GM12878 (cell line): ENCODE measurements around the gene LBR. TPM values are rescaled to one million over a fixed set of nuclear protein-coding genes. Genes with fewer than 3 reads are reported as not detected.
A peak's percentile ranks its signal among the peaks of the same experiment; 100 is the strongest.

Experiments
- ATAC-seq: fragments of 200-7000 bp; cut with Tn5 transposase; 3 replicates; pipeline ENCODE4 v1.9.1; 2020; ENCODE audit warnings: mild to moderate bottlenecking, moderate library complexity
- BruUV-seq: library from RNA; stranded (reverse); fragments of 400-500 nt; replicated peaks from 2 replicates; lab custom pipeline; 2021; lab: Mats Ljungman, UMichigan
- CTCF ChIA-PET: fragments of 300-600 bp; sonication (Branson Sonifier 250); formaldehyde crosslinking; extraction: SDS; loops from one replicate; lab custom pipeline; 2021; ENCODE audit warnings: inconsistent platforms; lab: Yijun Ruan, JAX
- POLR2A ChIA-PET: fragments of 350-600 bp; formaldehyde crosslinking; extraction: SDS; loops from one replicate; lab custom pipeline; 2021; ENCODE audit warnings: inconsistent platforms; lab: Charles Lee
- RAD21 ChIA-PET: fragments of 300-600 bp; sonication (Branson Sonifier 250); formaldehyde crosslinking; loops from one replicate; lab custom pipeline; 2023; ENCODE audit warnings: antibody characterized with exemption; ENCODE audit not compliant: unreplicated experiment; lab: Charles Lee
- SMC1A ChIA-PET: fragments of 300-600 bp; sonication (Branson Sonifier 250); formaldehyde crosslinking; loops from one replicate; lab custom pipeline; 2023; ENCODE audit not compliant: unreplicated experiment, uncharacterized antibody; lab: Charles Lee
- DNase-seq: peaks from one replicate; pipeline ENCODE4 v3.0.0-alpha.2; 2011; ENCODE audit warnings: low read depth, low spot score
- FAIRE-seq: peaks from 3 replicates; lab custom pipeline; 2011; peaks lifted over from hg19 to GRCh38; lab: Jason Lieb, UNC
- H2AFZ ChIP-seq: 2 replicates; pipeline ENCODE4 v1.6.0; 2011; ENCODE audit warnings: low read depth, low read length, control low read depth; ENCODE audit not compliant: control insufficient read depth
- H3K27ac ChIP-seq: 2 replicates; pipeline ENCODE4 v1.5.1; 2011; ENCODE audit warnings: control low read depth; ENCODE audit not compliant: control insufficient read depth, insufficient read depth
- H3K27me3 ChIP-seq, 2 experiments: replicated peaks in 1 of 2; 2 replicates each; pipeline versions ENCODE4 v1.6.0 to v1.6.1; 2011; ENCODE audit warnings: low read length in 1 of 2; ENCODE audit not compliant: control insufficient read depth in 2 of 2, insufficient read depth in 2 of 2
- H3K36me3 ChIP-seq, 2 experiments: 2 replicates each; pipeline ENCODE4 v1.5.1; 2011; ENCODE audit warnings: low read length in 1 of 2; ENCODE audit not compliant: control insufficient read depth in 2 of 2, insufficient read depth in 2 of 2
- H3K4me1 ChIP-seq: 2 replicates; pipeline ENCODE4 v1.6.1; 2011; ENCODE audit warnings: mild to moderate bottlenecking, low read length, moderate library complexity, mixed read lengths; ENCODE audit not compliant: control insufficient read depth, insufficient read depth
- H3K4me2 ChIP-seq: 2 replicates; pipeline ENCODE4 v1.6.0; 2011; ENCODE audit warnings: control low read depth; ENCODE audit not compliant: control insufficient read depth, insufficient read depth
- H3K4me3 ChIP-seq: fragments of 200-600 bp; sonication (generic); 2 replicates; pipeline ENCODE4 v1.5.1; 2016
- H3K79me2 ChIP-seq: 2 replicates; pipeline ENCODE4 v1.6.0; 2011; ENCODE audit warnings: low read length; ENCODE audit not compliant: control insufficient read depth, insufficient read depth
- H3K9ac ChIP-seq: 2 replicates; pipeline ENCODE4 v1.8.0; 2011; ENCODE audit warnings: low read length, control low read depth, mixed read lengths; ENCODE audit not compliant: control insufficient read depth, insufficient read depth
- H3K9me3 ChIP-seq: replicated peaks from 3 replicates; pipeline ENCODE4 v1.5.1; 2011; ENCODE audit warnings: mild to moderate bottlenecking, low read length; ENCODE audit not compliant: control insufficient read depth, insufficient read depth
- H4K20me1 ChIP-seq: 2 replicates; pipeline ENCODE4 v1.6.0; 2011; ENCODE audit not compliant: control insufficient read depth, insufficient read depth
- ATF3 ChIP-seq: IDR thresholded peaks from 2 replicates; pipeline ENCODE4 v1.6.1; 2011; ENCODE audit warnings: low read depth, mild to moderate bottlenecking, low read length, moderate library complexity, borderline replicate concordance; ENCODE audit errors: extremely low read depth
- CEBPZ ChIP-seq: fragments of 150-350 bp; IDR thresholded peaks from 2 replicates; pipeline ENCODE4 v1.6.1; 2016; ENCODE audit warnings: low read depth, low read length
- IKZF2 ChIP-seq, 2 experiments: fragments of 450-650 bp; IDR thresholded peaks; 2 replicates each; pipeline ENCODE4 v1.6.1; 2017; ENCODE audit warnings: mild to moderate bottlenecking in 2 of 2, moderate library complexity in 2 of 2
- JUND ChIP-seq: IDR thresholded peaks from 2 replicates; pipeline ENCODE4 v1.6.1; 2012; ENCODE audit warnings: low read depth, mild to moderate bottlenecking, low read length, improper control_type of control experiment, moderate library complexity
- KAT2A ChIP-seq: conservative IDR thresholded peaks from 2 replicates; pipeline ENCODE4 v1.6.1; 2011; ENCODE audit warnings: low read depth, low read length; ENCODE audit not compliant: control insufficient read depth
- MYC ChIP-seq: IDR thresholded peaks from 2 replicates; pipeline ENCODE4 v1.6.1; 2011; ENCODE audit warnings: mild to moderate bottlenecking, low read length, moderate library complexity, inconsistent platforms; ENCODE audit not compliant: insufficient read depth, insufficient replicate concordance, insufficient read length, severe bottlenecking
- PML ChIP-seq: IDR thresholded peaks from 2 replicates; pipeline ENCODE4 v1.6.1; 2012; ENCODE audit warnings: low read length, inconsistent platforms
- SREBF1 ChIP-seq: IDR thresholded peaks from 2 replicates; pipeline ENCODE4 v1.6.1; 2012; ENCODE audit warnings: mild to moderate bottlenecking, low read length
- TCF12 ChIP-seq: IDR thresholded peaks from 2 replicates; pipeline ENCODE4 v1.6.1; 2011; ENCODE audit warnings: low read depth, mild to moderate bottlenecking, low read length
- ZNF384 ChIP-seq: IDR thresholded peaks from 2 replicates; pipeline ENCODE4 v1.6.1; 2012; ENCODE audit warnings: low read depth, mild to moderate bottlenecking, low read length, improper control_type of control experiment, borderline replicate concordance
- ZZZ3 ChIP-seq: IDR thresholded peaks from 2 replicates; pipeline ENCODE4 v1.6.1; 2011; ENCODE audit warnings: low read depth; ENCODE audit not compliant: control insufficient read depth, insufficient read length
- WGBS: methylation state at CpG from one replicate; pipeline ENCODE4 v1.1.6; 2016; ENCODE audit warnings: low lambda C conversion rate; ENCODE audit not compliant: insufficient replicate concordance, insufficient coverage; ENCODE audit errors: missing lambda C conversion rate; 5-methylcytosine and 5-hydroxymethylcytosine counted together
- in situ Hi-C: fragments of 300-500 bp; cut with MboI; formaldehyde crosslinking; loops from 9 replicates; pipeline ENCODE4 v1.14.3; 2018; ENCODE audit warnings: mixed read lengths
- intact Hi-C: fragments of 100-400 bp; cut with micrococcal nuclease; formaldehyde crosslinking; loops from one replicate; pipeline ENCODE4 v1.14.2; 2022; ENCODE audit not compliant: unreplicated experiment
- polyA plus RNA-seq, 11 experiments: library from polyadenylated mRNA; depleted of rRNA in 4 of 11; unstranded in 6 of 11; stranded (reverse) in 5 of 11; fragments of >200 nt; fragmentation: Nextera tagmentation in 4 of 11; fragmentation: Illumina TruSeq in 1 of 11; extraction: Ambion mirVana in 4 of 11; extraction: Trizol in 1 of 11; gene quantifications; 1 replicate in 1 of 11; 2 replicates in 10 of 11; pipeline versions ENCODE4 v1.2.1 to v1.2.3, GENCODE V29; 2011 to 2016; ENCODE audit warnings: inconsistent platforms in 2 of 11, missing spikeins in 2 of 11, low read depth in 1 of 11
- total RNA-seq, 4 experiments: library from RNA; depleted of rRNA in 3 of 4; stranded (reverse); fragments of >200 nt in 3 of 4; fragmentation: Illumina TruSeq in 1 of 4; extraction: Trizol in 1 of 4; gene quantifications; 2 replicates each; pipeline versions ENCODE4 v1.2.1 to v1.2.3, GENCODE V29; 2013 to 2021
- TF ChIP-seq, protein P1 (sequence below): fragments of 450-650 bp; IDR thresholded peaks from 2 replicates; pipeline ENCODE4 v1.6.1; 2017; ENCODE audit warnings: antibody characterized with exemption, mild to moderate bottlenecking, moderate library complexity
- TF ChIP-seq, protein P2 (sequence below): fragments of 450-650 bp; IDR thresholded peaks from 2 replicates; pipeline ENCODE4 v1.6.1; 2017; ENCODE audit warnings: mild to moderate bottlenecking, low read depth, inconsistent platforms; ENCODE audit not compliant: poor library complexity, severe bottlenecking
- TF ChIP-seq, protein P3 (sequence below): IDR thresholded peaks from 2 replicates; pipeline ENCODE4 v1.6.1; 2011; ENCODE audit warnings: borderline replicate concordance, low read depth, mild to moderate bottlenecking, moderate library complexity, low read length; ENCODE audit not compliant: insufficient read depth, poor library complexity, severe bottlenecking

LBR gene
- total and polyA plus RNA-seq, 10 of the 15 experiments (the other 5 are each of a cell fraction or from before 2014, with no cell fraction given) = 81.8 to 178 (median 114) TPM

DNA sequence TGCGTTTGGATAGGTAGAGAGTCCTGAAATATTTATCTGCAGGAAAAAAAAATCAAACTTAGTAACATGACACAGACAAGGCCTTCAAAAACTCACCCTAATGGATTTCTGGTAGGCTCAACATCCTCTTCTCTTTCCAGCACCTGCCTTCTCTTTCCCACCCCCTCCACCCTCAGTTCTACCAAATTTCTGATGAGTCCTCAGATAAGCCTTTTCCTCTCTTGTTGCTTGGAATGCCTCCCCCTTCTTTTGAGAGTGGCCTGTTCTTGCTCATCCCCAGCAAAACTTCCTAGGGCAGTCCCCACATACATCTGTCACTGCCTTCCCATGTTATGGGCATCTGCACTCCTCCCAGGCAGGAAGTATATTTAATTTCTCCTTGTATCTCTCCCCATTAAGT is 7.6 kb upstream of the LBR start:
- Histone ChIP-seq H3K9me3 (no peaks in the 10 kb centered on the region; the same call in 2 of the 3 replicates), H3K27me3 (no peaks in the 10 kb centered on the region), H3K79me2 (no peaks in the 10 kb centered on the region), H3K36me3 (no peaks in the 10 kb centered on the region), H3K4me1 (peaks cover 10% of the 10 kb centered on the region), H3K4me3 (no peak overlapping the region), H3K9ac (no peak overlapping the region), H2AFZ (peak overlapping the region; percentile 25), H3K27ac (no peak overlapping the region), H4K20me1 (no peaks in the 10 kb centered on the region), H3K4me2 (peak overlapping the region; percentile 66)
- FAIRE-seq (no peak), DNase-seq (no peak), ATAC-seq (no peak)
- WGBS = 88% methylated on average over 1 of the region's 1 CpG
- ChIA-PET RAD21 (no interaction called here), POLR2A (no interaction called here), CTCF (no interaction called here), SMC1A (no interaction called here)
- in situ Hi-C loops (no loop called here), intact Hi-C loops (no loop called here)
- BruUV-seq = no TSS peak
- no peak for TF ChIP-seq KAT2A
- no peak for TF ChIP-seq TCF12
- TF ChIP-seq, protein P1, sequence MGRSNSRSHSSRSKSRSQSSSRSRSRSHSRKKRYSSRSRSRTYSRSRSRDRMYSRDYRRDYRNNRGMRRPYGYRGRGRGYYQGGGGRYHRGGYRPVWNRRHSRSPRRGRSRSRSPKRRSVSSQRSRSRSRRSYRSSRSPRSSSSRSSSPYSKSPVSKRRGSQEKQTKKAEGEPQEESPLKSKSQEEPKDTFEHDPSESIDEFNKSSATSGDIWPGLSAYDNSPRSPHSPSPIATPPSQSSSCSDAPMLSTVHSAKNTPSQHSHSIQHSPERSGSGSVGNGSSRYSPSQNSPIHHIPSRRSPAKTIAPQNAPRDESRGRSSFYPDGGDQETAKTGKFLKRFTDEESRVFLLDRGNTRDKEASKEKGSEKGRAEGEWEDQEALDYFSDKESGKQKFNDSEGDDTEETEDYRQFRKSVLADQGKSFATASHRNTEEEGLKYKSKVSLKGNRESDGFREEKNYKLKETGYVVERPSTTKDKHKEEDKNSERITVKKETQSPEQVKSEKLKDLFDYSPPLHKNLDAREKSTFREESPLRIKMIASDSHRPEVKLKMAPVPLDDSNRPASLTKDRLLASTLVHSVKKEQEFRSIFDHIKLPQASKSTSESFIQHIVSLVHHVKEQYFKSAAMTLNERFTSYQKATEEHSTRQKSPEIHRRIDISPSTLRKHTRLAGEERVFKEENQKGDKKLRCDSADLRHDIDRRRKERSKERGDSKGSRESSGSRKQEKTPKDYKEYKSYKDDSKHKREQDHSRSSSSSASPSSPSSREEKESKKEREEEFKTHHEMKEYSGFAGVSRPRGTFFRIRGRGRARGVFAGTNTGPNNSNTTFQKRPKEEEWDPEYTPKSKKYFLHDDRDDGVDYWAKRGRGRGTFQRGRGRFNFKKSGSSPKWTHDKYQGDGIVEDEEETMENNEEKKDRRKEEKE = no peak
- no peak for TF ChIP-seq CEBPZ
- no peak for TF ChIP-seq ATF3
- no peak for TF ChIP-seq MYC
- no peak for TF ChIP-seq PML
- TF ChIP-seq SREBF1 = no peak
- no peak for TF ChIP-seq IKZF2 (IDR thresholded peaks at IDR 0.05)
- TF ChIP-seq ZZZ3 = no peak
- no peak for TF ChIP-seq JUND
- TF ChIP-seq, protein P2, sequence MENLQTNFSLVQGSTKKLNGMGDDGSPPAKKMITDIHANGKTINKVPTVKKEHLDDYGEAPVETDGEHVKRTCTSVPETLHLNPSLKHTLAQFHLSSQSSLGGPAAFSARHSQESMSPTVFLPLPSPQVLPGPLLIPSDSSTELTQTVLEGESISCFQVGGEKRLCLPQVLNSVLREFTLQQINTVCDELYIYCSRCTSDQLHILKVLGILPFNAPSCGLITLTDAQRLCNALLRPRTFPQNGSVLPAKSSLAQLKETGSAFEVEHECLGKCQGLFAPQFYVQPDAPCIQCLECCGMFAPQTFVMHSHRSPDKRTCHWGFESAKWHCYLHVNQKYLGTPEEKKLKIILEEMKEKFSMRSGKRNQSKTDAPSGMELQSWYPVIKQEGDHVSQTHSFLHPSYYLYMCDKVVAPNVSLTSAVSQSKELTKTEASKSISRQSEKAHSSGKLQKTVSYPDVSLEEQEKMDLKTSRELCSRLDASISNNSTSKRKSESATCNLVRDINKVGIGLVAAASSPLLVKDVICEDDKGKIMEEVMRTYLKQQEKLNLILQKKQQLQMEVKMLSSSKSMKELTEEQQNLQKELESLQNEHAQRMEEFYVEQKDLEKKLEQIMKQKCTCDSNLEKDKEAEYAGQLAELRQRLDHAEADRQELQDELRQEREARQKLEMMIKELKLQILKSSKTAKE = no peak
- TF ChIP-seq, protein P3, sequence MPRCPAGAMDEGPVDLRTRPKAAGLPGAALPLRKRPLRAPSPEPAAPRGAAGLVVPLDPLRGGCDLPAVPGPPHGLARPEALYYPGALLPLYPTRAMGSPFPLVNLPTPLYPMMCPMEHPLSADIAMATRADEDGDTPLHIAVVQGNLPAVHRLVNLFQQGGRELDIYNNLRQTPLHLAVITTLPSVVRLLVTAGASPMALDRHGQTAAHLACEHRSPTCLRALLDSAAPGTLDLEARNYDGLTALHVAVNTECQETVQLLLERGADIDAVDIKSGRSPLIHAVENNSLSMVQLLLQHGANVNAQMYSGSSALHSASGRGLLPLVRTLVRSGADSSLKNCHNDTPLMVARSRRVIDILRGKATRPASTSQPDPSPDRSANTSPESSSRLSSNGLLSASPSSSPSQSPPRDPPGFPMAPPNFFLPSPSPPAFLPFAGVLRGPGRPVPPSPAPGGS = no peak
- no peak for TF ChIP-seq ZNF384
